ENCODE results near the gene XAGE5.
"Not testable (repeated sequence)": the region's sequence is repeated elsewhere in the genome, so short reads cannot be mapped to it uniquely, and the experiment has no call there.

XAGE5 gene, protein sequence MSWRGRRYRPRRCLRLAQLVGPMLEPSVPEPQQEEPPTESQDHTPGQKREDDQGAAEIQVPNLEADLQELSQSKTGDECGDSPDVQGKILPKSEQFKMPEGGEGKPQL

DNA sequence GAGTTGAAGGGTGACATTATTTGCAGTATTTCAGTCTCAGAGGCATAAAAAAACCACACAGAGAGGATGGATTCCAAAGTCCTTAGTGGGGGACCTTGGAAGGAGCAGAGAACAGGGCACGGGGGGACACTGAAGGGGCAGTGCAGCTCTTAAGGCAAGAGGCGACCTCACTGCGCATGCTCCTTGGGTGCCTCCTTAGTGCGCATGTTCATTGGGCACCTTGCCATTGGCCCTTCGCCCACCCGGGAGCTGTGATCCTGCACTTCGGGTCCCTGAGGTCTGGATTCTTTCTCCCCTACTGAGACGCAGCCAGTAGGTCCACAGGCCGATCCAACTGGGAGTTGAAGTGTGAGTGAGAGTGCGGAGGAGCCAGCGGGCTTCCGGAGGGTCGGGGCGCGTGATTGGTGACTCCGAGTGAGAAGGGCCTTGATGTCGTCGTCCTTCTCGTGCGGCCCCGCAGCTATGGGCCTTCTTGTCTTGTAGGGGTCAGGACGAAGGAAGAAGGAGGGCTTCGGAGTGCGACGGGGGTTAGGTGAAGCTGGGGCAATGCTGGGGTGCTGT lies at the start of gene XAGE5:
Gene XAGE5, plus strand, starts transcription at position 223 of the 561 bp plus-strand sequence. CDS start 1,280 bp downstream, outside the sequence.
- DNase-seq (ENCODE audit: low spot score), result no peak

DNA sequence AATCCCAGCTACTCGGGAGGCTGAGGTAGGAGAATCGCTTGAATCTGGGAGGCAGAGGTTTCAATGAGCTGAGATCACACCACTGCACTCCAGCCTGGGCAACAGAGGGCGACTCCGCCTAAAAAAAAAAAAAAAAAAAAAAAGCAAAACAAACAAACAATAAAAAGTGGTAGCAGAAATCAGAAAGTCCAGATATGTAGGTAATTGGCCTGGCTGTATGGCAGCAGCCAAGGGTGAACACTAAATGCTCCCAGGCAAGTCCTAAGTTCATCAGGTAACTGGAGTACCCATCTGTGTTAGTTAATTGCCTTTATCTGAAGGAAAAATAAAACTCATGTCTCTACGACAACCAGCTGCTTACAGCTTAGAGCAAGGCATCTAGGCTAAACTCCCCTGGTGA lies 45.1 kb upstream of the XAGE5 start:
- DNase-seq (ENCODE audit: low spot score), result not testable (repeated sequence)

DNA sequence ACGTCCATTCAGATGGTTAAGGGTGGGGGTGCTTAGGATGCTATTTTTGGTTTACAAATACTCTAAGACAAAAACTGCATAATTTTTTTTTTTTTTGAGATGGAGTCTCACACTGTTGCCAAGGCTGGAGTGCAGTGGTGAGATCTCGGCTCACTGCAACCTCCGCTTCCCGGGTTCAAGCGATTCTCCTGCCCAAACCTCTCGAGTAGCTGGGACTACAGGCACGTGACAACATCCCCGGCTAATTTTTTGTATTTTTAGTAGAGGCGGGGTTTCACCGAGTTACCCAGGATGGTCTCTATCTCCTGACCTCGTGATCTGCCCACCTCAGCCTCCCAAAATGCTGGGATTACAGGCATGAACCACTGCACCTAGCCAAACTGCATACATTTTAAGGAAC lies 37.6 kb upstream of the XAGE5 start:
- not testable (repeated sequence) for DNase-seq (ENCODE audit: low spot score)

DNA sequence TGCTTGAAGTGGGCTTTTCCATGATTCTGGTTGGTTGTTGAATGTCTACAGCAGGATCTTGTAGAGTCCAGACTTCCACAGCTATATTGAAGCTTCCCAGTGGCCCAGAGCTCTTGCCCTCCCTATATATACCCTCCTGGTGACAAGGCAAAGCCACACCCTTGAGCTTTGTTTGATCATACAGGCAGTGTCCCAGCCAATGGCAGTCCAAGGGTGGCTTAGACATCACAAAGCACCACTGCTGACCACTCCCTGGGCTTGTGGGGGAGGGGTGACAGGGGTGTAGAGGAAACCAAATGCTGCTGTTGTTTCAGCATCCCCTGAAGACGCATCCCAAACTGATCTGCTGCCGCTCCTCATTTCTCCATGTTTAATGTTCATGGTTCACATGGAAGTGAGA lies 13.8 kb upstream of the XAGE5 start, which contains the start of gene SPANXN5:
Gene SPANXN5, minus strand, starts transcription at position 101 of the 400 bp plus-strand sequence. Its CDS starts 79 bp downstream, at position 22.
- DNase-seq (ENCODE audit: low spot score), result not testable (repeated sequence)

DNA sequence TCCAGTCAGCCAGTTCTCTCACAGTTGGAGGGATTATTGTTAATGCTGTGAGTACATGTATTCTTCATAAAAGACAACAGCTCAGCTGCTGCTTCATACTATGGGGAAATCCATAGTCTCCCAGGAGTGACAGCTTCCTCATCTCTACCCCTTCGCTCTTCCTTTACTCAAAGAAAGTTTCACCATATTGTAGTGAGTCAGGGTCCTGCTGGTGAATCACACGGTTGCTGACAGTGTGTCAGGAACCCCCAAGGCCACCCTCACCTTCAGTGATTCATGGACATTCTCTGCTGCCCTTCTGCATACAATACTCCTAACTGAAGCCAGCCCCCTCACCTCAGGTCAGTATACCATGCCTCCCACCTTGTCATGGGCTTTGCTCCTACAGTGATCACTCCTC lies 6.2 kb upstream of the XAGE5 start:
- not testable (repeated sequence) for DNase-seq (ENCODE audit: low spot score)

DNA sequence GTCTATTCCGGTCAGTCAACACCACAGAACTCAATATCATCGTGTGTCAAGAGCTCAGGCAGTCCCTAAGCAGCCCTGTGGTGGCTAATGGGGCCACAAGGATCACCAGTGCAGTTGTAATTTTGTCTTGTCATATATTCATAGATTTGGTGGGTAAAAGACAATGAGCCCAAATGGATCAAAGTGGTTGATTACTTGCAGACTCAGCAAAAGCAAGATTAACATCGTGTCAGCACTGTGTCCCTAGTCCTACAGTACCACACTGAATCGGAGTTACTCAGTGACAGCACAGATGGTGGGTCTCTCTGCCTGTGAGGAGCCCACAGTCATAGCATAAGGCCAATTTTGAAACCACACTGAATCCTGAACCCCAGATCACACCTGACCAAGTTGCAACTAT lies 8.7 kb downstream of the XAGE5 start:
- DNase-seq (ENCODE audit: low spot score), result no peak

DNA sequence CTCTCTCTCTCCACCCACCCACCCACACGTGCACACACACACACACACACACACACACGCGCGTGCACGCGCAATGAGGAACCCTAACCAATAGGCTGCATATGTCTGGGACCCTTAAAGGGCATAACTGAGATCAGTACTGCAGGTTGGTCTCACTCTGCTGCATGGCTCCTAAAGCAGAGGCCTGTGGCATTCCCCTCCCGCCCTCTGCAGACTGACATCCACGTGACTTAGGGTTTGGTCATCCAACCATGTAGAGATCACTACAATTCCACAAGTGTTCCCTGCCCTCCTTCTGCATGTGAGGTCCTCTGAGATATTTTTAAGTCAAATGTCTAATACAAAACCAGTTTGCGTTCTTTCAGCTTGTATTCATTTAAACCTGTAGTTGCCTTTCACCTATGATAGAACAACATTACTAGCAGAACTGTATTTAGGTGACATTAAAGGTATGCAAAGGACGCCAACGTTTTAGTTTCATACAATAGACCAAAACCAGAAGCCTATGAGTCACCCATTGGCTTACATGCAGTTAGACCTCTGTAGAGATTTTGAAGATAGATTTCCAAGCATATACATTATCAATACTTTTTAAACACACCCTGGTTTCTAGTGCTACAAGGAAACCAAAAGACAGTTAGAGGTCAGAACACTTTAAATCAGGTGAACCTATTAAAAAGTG lies 10.1 kb downstream of the XAGE5 start:
- DNase-seq (ENCODE audit: low spot score), result no peak

DNA sequence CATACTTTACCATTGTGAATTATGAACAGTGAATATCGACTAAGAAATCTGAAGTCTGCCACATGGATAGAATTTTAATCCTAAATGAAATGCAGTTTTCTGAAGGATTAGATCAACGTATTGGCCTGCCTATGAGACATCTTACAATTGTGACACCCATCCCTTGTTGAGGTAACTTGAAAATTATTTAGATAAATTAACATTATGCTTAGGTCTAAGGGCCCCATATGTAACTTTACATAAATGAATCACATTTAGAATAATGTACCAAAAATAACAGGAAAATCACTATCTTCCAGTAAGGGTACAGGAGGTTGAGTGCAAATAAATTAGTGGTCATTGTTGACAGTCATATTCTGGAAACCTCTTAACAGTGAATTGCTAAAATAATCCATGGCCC lies 13.5 kb downstream of the XAGE5 start:
- DNase-seq (ENCODE audit: low spot score), result no peak

DNA sequence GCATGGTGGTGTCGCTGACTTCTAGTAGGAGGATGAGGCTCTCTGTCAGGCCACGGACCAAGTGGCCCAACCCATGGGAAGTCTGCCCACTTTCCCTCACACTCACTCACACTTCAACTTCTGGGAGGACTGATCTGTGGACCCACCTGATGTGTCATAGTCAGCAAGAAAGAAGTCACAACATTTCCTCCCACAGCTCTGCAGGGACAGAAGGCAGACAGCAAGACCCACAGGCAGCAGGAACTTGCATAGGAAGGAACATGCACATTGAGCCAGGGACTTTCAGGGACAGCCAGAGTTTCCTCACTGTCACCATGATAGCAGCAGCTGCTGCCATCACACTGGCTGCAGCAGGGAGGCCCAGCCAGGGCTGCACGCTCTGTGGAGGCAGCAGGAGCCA lies 19.5 kb downstream of the XAGE5 start:
- DNase-seq (ENCODE audit: low spot score), result no peak

DNA sequence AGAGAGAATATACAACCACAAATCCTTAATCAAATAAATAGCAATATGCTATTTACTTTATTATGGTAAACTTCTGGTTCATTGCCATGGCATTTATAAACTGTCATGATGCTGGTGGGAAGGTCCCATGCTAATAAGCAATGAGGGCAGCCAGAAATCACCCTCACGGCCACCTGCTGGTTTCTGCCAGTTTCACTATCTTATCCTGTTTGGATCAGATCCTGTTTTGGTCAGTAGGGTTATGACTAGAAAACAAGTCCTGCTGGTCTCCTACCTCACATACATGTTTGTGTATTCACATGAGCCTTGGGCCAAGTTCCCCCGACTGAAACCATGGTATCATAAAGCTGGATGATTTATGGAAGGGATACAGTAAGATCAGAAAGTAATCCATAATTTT lies 28.1 kb downstream of the XAGE5 start:
- no peak for DNase-seq (ENCODE audit: low spot score)

DNA sequence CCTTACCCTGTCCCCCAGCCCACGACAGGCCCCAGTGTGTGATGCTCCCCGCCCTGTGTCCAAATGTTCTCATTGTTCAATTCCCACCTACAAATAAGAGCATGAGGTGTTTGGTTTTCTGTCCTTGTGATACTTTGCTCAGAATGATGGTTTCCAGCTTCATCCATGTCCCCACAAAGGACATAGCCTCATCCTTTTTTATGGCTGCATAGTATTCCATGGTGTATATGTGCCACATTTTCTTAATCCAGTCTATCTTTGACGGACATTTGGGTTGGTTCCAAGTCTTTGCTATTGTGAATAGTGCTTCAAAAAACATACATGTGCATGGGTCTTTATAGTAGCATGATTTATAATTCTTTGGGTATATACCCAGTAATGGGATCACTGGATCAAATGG lies 32.5 kb downstream of the XAGE5 start:
- DNase-seq (ENCODE audit: low spot score), result not testable (repeated sequence)

DNA sequence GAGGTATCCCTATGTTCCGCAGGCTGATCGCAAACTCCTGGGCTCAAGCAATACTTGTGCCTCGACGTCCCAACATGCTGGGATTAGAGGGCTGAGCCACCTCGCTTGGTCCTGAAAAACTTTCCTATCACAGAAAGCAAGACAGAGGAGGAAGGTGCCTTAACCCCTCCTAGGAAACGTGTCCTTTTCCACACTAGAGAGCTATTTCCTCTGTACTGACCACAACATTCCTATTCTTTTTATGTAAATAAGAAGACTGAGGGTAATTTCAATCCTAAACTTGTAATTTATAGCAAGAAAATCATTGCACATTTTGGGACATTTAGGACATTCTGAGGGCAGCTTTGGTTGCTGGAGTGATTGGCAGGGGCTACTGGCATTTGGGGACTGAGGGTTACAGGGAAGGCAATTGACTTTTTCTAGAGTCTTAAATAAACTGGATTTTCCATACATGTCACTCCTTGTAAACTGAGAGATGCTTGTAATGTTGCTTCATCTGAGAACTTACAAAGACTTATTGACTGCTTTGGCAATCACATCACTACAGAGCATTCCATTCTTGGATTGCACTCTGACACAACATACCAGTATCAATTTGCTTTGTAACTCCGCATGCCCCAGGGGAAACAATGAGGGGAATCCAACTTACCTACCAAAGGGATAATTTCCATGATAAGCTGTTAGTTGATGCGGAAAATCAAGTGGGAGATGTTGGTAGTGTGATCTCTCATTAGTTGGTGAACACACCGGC lies 41.2 kb downstream of the XAGE5 start:
- DNase-seq (ENCODE audit: low spot score), result no peak

DNA sequence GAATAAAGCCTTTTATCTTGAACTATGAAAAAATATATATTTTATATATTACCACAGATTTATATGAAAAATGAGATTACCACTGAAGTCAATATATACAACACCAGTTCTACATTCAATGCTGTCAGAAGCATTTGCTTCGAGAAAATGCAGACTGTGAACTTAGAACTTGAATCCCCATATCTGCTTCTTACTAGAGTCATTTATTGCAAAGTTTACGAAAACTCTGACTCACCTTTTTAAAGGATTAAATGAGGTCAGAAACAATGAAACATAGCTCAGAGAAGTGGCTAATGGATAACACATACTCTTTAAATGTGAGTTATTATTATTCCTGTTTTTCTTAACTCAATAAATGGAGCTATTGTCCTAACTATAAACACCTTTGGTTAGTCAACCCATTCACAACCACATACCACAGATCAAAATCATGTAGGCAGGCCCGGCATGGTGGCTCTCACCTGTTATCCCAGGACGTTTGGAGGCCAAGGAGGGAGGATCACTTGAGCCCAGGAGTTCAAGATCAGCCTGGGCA lies 46.0 kb downstream of the XAGE5 start:
- not testable (repeated sequence) for DNase-seq (ENCODE audit: low spot score)

DNA sequence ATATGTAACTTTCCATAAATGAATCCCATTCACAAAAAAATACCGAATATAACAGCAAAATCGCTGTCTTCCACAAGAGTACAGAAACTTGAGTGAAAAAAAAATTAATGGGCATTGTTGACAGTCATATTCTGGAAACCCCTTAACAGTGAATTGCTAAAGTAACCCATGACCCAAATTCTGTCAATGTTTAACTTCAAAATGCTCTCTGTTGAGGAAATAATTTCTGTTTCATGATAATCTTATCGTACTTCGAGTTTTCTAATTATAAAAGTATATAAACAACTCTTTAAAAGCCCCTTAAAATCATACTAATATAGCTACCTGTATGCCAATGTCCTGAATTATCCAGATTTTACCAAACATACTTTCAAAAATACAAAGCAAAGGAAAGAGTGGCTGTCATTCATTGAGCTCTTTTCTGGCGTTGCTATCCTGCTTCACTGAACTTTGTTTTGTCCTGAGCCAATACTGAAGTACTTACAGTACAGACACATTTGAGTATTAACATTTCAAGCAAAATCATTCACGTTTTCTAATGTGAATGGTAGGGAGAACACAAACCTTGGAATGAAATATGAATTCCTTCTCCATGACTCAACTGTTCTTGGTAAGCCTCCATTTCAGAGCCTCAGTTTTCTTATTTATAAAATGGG lies 54.4 kb downstream of the XAGE5 start:
- no peak for DNase-seq (ENCODE audit: low spot score)

All from pons (tissue), 1 donor.